GM06990 (cell line): ENCODE measurements around the gene RAB6B.
A peak's percentile ranks its signal among the peaks of the same experiment; 100 is the strongest.

Experiments
- DNase-seq: peaks from one replicate; pipeline ENCODE4 v3.0.0-alpha.2; 2011; ENCODE audit not compliant: insufficient read length; ENCODE audit errors: extremely low read depth
- H3K27me3 ChIP-seq: replicated peaks from 2 replicates; pipeline ENCODE4 v1.6.0; 2011; ENCODE audit warnings: low read length; ENCODE audit not compliant: control insufficient read depth, insufficient read depth
- H3K36me3 ChIP-seq: 2 replicates; pipeline ENCODE4 v1.5.1; 2011; ENCODE audit warnings: low read length; ENCODE audit not compliant: control insufficient read depth, insufficient read depth
- H3K4me3 ChIP-seq: replicated peaks from 2 replicates; pipeline ENCODE4 v1.5.1; 2011; ENCODE audit warnings: low read depth, mild to moderate bottlenecking, control low read depth, low read length
- TF ChIP-seq, protein P1 (sequence below): IDR thresholded peaks from 2 replicates; pipeline ENCODE4 v1.5.1; 2011; ENCODE audit warnings: low read length, control low read depth, mild to moderate bottlenecking, inconsistent platforms; ENCODE audit not compliant: insufficient read depth, poor library complexity, severe bottlenecking

RAB6B gene

GRCh38 chr3:133895208-133896001 is at the start of gene RAB6B:
RAB6B (minus strand) TSS chr3:133895882; CDS start chr3:133895466, 416 bp downstream.
- Histone ChIP-seq H3K4me3 (peak within 1 kb of the TSS; percentile 53), H3K36me3 (no peaks in the 10 kb centered on the region), H3K27me3 (peaks cover 4% of the 10 kb centered on the region)
- no peak for DNase-seq
- TF ChIP-seq, protein P1, sequence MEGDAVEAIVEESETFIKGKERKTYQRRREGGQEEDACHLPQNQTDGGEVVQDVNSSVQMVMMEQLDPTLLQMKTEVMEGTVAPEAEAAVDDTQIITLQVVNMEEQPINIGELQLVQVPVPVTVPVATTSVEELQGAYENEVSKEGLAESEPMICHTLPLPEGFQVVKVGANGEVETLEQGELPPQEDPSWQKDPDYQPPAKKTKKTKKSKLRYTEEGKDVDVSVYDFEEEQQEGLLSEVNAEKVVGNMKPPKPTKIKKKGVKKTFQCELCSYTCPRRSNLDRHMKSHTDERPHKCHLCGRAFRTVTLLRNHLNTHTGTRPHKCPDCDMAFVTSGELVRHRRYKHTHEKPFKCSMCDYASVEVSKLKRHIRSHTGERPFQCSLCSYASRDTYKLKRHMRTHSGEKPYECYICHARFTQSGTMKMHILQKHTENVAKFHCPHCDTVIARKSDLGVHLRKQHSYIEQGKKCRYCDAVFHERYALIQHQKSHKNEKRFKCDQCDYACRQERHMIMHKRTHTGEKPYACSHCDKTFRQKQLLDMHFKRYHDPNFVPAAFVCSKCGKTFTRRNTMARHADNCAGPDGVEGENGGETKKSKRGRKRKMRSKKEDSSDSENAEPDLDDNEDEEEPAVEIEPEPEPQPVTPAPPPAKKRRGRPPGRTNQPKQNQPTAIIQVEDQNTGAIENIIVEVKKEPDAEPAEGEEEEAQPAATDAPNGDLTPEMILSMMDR, result no peak

DNA sequence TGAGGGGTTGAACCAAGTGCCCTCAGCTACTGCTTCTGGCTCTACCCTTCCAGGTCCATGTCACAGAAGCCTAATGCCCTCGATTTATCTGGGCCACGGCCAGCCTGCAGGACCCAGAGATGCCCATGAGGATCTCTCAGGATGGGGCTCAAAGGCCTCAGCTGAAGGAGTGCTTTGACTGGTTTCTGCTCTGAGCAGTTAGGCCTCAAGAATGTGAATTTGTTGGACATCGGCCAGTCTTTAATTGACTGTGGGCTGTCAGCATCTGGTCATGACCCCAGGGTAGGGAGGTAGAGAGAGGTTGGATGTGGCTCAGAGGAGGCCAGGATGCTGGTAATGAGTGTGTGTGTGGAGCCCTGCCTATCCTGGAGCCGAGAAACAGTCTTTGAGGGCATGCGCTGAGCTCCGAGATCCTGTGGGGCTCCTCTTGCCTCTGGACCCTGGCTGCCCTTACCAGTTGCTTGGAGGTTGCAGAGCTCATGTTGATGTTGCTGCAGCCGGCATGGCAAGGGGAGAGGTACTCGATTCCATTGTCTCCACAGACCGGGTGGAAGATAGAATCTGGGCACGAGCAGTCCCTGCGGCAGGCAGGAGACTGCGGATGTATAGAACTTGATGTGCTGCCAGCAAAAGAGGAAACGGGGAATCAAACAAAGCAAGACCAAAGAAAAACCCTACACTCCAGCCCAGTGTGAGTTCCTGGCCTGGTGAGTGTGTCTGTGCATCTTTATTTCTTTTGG is 49.1 kb upstream of the RAB6B start:
- TF ChIP-seq, protein P1, result no peak
- Histone ChIP-seq H3K27me3 (no peaks in the 10 kb centered on the region; the same call in none of the 2 replicates), H3K36me3 (no peaks in the 10 kb centered on the region), H3K4me3 (no peak overlapping the region)
- DNase-seq, result no peak

- Histone ChIP-seq H3K4me3 (no peak overlapping the region), H3K27me3 (no peaks in the 10 kb centered on the region; the same call in none of the 2 replicates), H3K36me3 (no peaks in the 10 kb centered on the region)
- TF ChIP-seq, protein P1, result no peak
- no peak for DNase-seq
Observed at GRCh38 chr3:133944181-133944580, 48.5 kb upstream of the RAB6B start.

GRCh38 chr3:133943639-133944141 is 48.0 kb upstream of the RAB6B start:
- DNase-seq, result no peak
- no peaks in the 10 kb centered on the region for H3K36me3 ChIP-seq
- H3K4me3 ChIP-seq, result no peak overlapping the region
- TF ChIP-seq, protein P1, result no peak
- H3K27me3 ChIP-seq, result no peaks in the 10 kb centered on the region; the same call in none of the 2 replicates

GRCh38 chr3:133943031-133943535 is 47.4 kb upstream of the RAB6B start:
- no peak for DNase-seq
- Histone ChIP-seq H3K27me3 (no peaks in the 10 kb centered on the region; the same call in none of the 2 replicates), H3K4me3 (no peak overlapping the region), H3K36me3 (no peaks in the 10 kb centered on the region)
- TF ChIP-seq, protein P1, result no peak
